Measurements from ENCODE around the gene ADGRV1. TPM values are rescaled to one million over a fixed set of nuclear protein-coding genes. Genes with fewer than 3 reads are reported as not detected.
A peak's percentile ranks its signal among the peaks of the same experiment; 100 is the strongest.

The ADGRV1 gene
- total and polyA plus RNA-seq, 8 donors, result 12.5 to 36.4 (median 16.9) TPM

GRCh38 chr5:90934738-90935137 lies 376.1 kb downstream of the ADGRV1 start:
- Histone ChIP-seq H3K36me3 (no peaks in the 10 kb centered on the region), H3K27ac (no peak overlapping the region), H3K4me1 (peaks cover 0 to 7% of the 10 kb centered on the region in 2 donors), H3K27me3 (no peaks in the 10 kb centered on the region), H3K4me3 (no peak overlapping the region), H3K9me3 (no peaks in the 10 kb centered on the region)
- DNase-seq (no peak), ATAC-seq (no peak)
- intact Hi-C loops (cut with DNase I), result no loop called here
- TF ChIP-seq, protein P1, sequence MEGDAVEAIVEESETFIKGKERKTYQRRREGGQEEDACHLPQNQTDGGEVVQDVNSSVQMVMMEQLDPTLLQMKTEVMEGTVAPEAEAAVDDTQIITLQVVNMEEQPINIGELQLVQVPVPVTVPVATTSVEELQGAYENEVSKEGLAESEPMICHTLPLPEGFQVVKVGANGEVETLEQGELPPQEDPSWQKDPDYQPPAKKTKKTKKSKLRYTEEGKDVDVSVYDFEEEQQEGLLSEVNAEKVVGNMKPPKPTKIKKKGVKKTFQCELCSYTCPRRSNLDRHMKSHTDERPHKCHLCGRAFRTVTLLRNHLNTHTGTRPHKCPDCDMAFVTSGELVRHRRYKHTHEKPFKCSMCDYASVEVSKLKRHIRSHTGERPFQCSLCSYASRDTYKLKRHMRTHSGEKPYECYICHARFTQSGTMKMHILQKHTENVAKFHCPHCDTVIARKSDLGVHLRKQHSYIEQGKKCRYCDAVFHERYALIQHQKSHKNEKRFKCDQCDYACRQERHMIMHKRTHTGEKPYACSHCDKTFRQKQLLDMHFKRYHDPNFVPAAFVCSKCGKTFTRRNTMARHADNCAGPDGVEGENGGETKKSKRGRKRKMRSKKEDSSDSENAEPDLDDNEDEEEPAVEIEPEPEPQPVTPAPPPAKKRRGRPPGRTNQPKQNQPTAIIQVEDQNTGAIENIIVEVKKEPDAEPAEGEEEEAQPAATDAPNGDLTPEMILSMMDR (IDR thresholded peaks at IDR 0.05), result no peak

DNA sequence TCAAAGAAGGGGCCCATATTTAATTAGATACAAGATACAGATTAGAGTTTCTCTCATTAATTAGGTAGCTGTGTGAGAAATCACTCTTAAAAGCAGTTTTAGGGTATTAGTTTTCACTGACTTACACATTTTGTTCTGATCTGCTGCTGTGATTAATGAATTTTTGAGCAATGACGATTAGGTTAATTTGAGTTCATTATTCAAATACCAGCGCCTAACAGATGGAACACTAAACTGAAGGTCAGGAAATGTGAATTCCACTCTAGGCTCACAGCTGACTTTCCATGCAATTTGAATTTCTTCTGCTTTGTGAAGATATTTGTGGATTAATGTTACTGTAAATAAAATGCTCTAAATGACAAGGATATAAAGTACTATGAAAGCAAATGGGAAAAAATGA lies 380.6 kb downstream of the ADGRV1 start:
- no peak for ATAC-seq
- TF ChIP-seq, protein P1 (IDR thresholded peaks at IDR 0.05), result no peak
- intact Hi-C loops (cut with DNase I), result no loop called here

GRCh38 chr5:90940227-90940995 lies 381.8 kb downstream of the ADGRV1 start:
- peak in 2 of 4 donors; percentile 10 to 49 for DNase-seq
- no peaks in the 10 kb centered on the region for H3K4me1 ChIP-seq
- peak; percentile 75 for ATAC-seq
- H3K4me3 ChIP-seq, result no peak overlapping the region
- no peaks in the 10 kb centered on the region for H3K9me3 ChIP-seq
- no peaks in the 10 kb centered on the region for H3K36me3 ChIP-seq
- TF ChIP-seq, protein P1 (IDR thresholded peaks at IDR 0.05), result no peak
- H3K27me3 ChIP-seq, result no peaks in the 10 kb centered on the region
- no peak overlapping the region for H3K27ac ChIP-seq
- intact Hi-C loops (cut with DNase I), result no loop called here

More for the DNA sequence above, 380.6 kb downstream of the ADGRV1 start:
- no peaks in the 10 kb centered on the region for H3K36me3 ChIP-seq
- H3K27ac ChIP-seq, result no peak overlapping the region
- no peak overlapping the region for H3K4me3 ChIP-seq
- H3K27me3 ChIP-seq, result no peaks in the 10 kb centered on the region
- no peak for DNase-seq
- no peaks in the 10 kb centered on the region for H3K9me3 ChIP-seq
- H3K4me1 ChIP-seq, result no peaks in the 10 kb centered on the region

GRCh38 chr5:90941002-90941720 lies 382.6 kb downstream of the ADGRV1 start:
- TF ChIP-seq, protein P1 (IDR thresholded peaks at IDR 0.05), result no peak
- intact Hi-C loops (cut with DNase I), result no loop called here
- H3K9me3 ChIP-seq, result no peaks in the 10 kb centered on the region
- DNase-seq (no peak), ATAC-seq (no peak)
- H3K27ac ChIP-seq, result no peak overlapping the region
- H3K27me3 ChIP-seq, result no peaks in the 10 kb centered on the region
- H3K36me3 ChIP-seq, result no peaks in the 10 kb centered on the region
- no peak overlapping the region for H3K4me3 ChIP-seq
- H3K4me1 ChIP-seq, result no peaks in the 10 kb centered on the region

GRCh38 chr5:90944116-90944515 lies 385.5 kb downstream of the ADGRV1 start:
- H3K36me3 ChIP-seq, result no peaks in the 10 kb centered on the region
- ATAC-seq (no peak), DNase-seq (no peak)
- no peaks in the 10 kb centered on the region for H3K9me3 ChIP-seq
- TF ChIP-seq, protein P1 (IDR thresholded peaks at IDR 0.05), result no peak
- H3K4me3 ChIP-seq, result no peak overlapping the region
- no peaks in the 10 kb centered on the region for H3K27me3 ChIP-seq
- intact Hi-C loops (cut with DNase I), result no loop called here
- H3K27ac ChIP-seq, result no peak overlapping the region
- no peaks in the 10 kb centered on the region for H3K4me1 ChIP-seq
